Cerebellar cortex (tissue), 1 donor: Measurements from ENCODE around the gene ZMYM3.

Experiments used
- DNase-seq: peaks from one replicate; pipeline ENCODE4 v3.0.0-alpha.2; 2015; ENCODE audit warnings: low spot score

The ZMYM3 gene

GRCh38 chrX:71253253-71254091 lies 468 bp downstream of the ZMYM3 start:
- peak; percentile 29 for DNase-seq

GRCh38 chrX:71252221-71252620 lies 1.7 kb downstream of the ZMYM3 start:
- DNase-seq: no peak

GRCh38 chrX:71251466-71251973 lies 2.4 kb downstream of the ZMYM3 start:
- DNase-seq: no peak

GRCh38 chrX:71250841-71251240 lies 3.1 kb downstream of the ZMYM3 start:
- DNase-seq: no peak

GRCh38 chrX:71245159-71245558 lies 8.8 kb downstream of the ZMYM3 start:
- no peak for DNase-seq

- no peak for DNase-seq
These were observed 9.4 kb downstream of the ZMYM3 start for GRCh38 chrX:71244359-71245128.

GRCh38 chrX:71241301-71241700 lies 12.6 kb downstream of the ZMYM3 start:
- no peak for DNase-seq

- DNase-seq: no peak
These were observed 14.2 kb downstream of the ZMYM3 start for GRCh38 chrX:71239781-71240180.

- no peak for DNase-seq
These were observed 17.1 kb downstream of the ZMYM3 start for GRCh38 chrX:71236836-71237235.

GRCh38 chrX:71235482-71235881 lies 18.5 kb downstream of the ZMYM3 start:
- no peak for DNase-seq

- DNase-seq: no peak
These were observed 25.8 kb downstream of the ZMYM3 start for GRCh38 chrX:71228063-71228642.

GRCh38 chrX:71227370-71228062 lies 26.4 kb downstream of the ZMYM3 start:
- DNase-seq: no peak

GRCh38 chrX:71225676-71226075 lies 28.3 kb downstream of the ZMYM3 start:
- DNase-seq: no peak

- no peak for DNase-seq
These were observed 28.9 kb downstream of the ZMYM3 start for GRCh38 chrX:71225009-71225408.

GRCh38 chrX:71224098-71224708 lies 29.7 kb downstream of the ZMYM3 start:
- no peak for DNase-seq

GRCh38 chrX:71222929-71223328 lies 31.0 kb downstream of the ZMYM3 start, which contains the start of gene GJB1:
TSS of gene GJB1 (plus strand) at chrX:71223224. CDS start at chrX:71223708, 484 bp downstream.
- DNase-seq: no peak

GRCh38 chrX:71221145-71221544 lies 32.8 kb downstream of the ZMYM3 start:
- DNase-seq: no peak

GRCh38 chrX:71217298-71217697 lies 36.6 kb downstream of the ZMYM3 start:
- DNase-seq: no peak

GRCh38 chrX:71216485-71216884 lies 37.5 kb downstream of the ZMYM3 start:
- DNase-seq: no peak

GRCh38 chrX:71215338-71215912 lies 38.5 kb downstream of the ZMYM3 start:
- no peak for DNase-seq
